IPS-NIHi7 (cell line): ENCODE results near the gene PPP1R17.

ENCODE experiments used
- DNase-seq: peaks from one replicate; pipeline ENCODE4 v3.0.0; 2012; ENCODE audit warnings: mixed read lengths; ENCODE audit errors: extremely low spot score

The PPP1R17 gene

DNA sequence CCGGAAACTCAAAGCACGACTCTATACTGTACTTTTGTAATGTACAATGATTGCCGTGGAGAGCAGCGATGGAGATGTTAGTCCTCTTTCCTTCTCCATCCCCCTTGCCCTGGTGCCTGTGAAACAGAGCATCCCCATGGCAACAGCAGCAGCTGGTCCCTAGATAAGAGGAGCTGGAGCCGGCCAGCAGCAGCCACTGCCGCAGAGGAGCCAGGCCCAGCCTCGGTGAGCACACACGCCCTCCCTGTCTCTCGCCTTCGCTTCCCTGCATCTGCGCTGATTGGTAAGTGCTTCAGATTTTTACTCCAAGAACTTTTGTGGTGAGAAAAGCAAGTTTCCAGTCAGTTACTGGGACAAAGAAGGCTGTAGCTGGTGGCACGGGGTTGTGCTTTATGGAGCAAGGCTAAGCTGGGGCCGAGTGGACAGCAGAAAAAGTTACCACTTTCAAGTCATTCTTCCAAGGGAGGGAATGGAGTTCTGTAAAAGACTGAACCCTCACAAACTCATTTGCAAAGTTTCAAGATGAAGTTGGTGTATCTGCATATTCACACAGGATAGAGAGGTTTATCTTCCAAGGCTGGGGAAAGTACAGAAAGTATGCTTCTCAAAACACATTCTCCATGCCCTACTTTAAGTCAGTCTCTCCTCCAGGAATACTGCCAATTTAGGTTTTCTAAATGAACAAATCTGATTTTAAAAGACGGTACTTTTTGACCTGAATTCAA lies at the start of gene PPP1R17:
PPP1R17 (plus strand) TSS at position 192 of the 725 bp plus-strand sequence. CDS start 5,227 bp downstream, outside the sequence.
- peak; percentile 78 for DNase-seq

DNA sequence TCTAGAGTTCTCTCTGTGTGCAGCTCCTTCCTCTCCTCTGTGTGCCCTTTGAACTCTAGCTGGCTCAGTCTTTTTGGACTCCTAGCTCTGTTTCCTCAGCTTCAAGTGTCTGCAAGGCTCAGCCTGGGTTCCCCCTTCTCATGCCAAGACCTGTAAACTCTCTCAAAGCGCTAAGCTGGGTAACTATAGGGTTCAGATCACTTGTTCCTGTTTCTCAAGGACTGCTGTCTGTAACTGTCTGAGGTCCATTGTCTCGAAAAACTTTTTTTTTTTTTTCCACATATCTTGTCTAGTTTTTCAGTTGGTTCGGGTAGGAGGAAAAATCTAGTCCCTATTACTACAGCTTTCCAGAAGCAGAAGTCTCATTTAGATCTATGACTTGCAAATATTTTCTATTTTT lies 46.6 kb upstream of the PPP1R17 start:
- no peak for DNase-seq

GRCh38 chr7:31642681-31643115 lies 44.3 kb upstream of the PPP1R17 start:
- DNase-seq: no peak

- no peak for DNase-seq
Observed at GRCh38 chr7:31646942-31647341, 40.1 kb upstream of the PPP1R17 start.

- no peak for DNase-seq
Observed at GRCh38 chr7:31647511-31647910, 39.5 kb upstream of the PPP1R17 start.

DNA sequence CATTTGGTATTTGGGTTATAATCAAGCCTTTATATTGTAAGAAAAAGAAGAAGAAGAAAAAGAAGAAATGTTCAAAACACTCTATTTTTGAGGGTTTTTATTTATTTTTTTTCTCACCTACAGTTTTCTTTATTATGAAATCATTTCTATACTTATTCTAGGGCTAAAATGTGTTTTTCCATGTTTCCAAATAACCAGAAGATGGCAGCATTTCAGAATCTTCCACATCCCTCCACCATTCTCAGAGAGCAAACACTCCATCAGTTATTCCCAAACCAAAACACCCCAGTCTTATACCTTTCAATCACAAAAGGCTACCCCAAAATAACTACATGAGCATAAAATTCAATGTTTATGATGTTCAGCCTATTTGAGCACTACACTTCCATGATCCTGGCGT lies 38.7 kb upstream of the PPP1R17 start:
- DNase-seq: no peak

GRCh38 chr7:31648880-31649279 lies 38.1 kb upstream of the PPP1R17 start:
- no peak for DNase-seq

DNA sequence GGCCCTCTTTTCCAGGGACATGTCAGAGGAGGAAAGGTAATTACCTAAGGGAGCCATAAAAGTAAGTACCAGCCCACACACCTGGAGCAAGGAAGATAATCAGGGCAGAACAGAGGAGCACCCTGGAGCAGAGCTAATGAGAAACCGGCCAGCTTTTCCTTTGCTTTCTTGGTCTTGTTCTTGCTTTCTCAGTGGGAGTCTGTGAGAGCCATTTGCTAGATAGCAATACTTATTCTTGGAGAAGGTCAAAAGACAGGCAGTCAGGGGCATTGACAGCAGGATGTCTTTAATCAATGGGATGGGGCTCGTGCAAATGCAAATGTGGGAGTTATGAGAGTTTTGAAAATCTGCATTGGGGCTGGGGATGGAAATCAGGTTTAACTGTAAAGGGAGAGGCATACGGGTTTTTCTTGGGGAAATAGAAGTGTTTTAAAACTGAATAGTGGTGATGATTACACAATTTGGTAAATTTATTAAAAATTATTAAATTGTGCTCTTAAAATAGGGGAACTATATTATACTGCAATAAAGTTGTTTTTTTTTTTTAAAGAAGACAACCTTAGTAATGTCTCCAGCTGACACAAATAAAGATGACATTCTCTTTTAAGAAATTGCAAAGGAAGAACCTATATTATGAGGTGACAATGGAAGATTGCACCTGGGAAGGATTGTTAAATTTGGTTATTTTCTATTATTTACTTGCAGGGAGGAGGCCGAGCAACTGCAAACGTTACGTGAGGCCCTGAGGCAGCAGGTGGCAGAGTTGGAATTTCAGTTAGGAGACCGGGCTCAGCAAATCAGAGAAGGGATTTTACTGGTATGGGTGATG lies 35.6 kb upstream of the PPP1R17 start:
- DNase-seq: peak; percentile 44

- DNase-seq: no peak
Observed at GRCh38 chr7:31652063-31652326, 35.0 kb upstream of the PPP1R17 start.

DNA sequence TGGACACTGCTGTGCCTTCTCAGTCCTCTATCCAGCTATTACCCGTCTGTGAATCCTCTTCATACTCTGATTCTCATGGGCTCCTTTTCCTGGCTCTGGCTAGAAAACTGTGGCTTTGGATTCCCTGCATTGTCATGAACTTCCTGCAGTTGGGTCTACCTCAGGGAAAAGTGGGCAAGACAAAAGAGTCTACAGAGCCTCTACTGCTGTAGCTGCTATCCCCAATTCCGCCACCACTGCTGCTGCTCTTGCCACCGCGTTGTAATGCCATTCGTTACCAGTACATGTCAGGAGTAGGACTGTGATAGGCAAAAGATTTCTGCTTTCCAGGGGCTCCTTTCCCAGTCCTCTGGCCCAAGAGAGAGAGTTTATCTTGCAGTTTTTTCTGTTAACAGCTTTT lies 23.9 kb upstream of the PPP1R17 start:
- DNase-seq: peak; percentile 73

- DNase-seq: no peak
Observed at GRCh38 chr7:31664890-31665289, 22.1 kb upstream of the PPP1R17 start.

GRCh38 chr7:31665546-31665945 lies 21.5 kb upstream of the PPP1R17 start:
- no peak for DNase-seq

- DNase-seq: no peak
Observed at GRCh38 chr7:31669461-31669860, 17.6 kb upstream of the PPP1R17 start.

- no peak for DNase-seq
Observed at GRCh38 chr7:31679574-31680305, 7.3 kb upstream of the PPP1R17 start.

DNA sequence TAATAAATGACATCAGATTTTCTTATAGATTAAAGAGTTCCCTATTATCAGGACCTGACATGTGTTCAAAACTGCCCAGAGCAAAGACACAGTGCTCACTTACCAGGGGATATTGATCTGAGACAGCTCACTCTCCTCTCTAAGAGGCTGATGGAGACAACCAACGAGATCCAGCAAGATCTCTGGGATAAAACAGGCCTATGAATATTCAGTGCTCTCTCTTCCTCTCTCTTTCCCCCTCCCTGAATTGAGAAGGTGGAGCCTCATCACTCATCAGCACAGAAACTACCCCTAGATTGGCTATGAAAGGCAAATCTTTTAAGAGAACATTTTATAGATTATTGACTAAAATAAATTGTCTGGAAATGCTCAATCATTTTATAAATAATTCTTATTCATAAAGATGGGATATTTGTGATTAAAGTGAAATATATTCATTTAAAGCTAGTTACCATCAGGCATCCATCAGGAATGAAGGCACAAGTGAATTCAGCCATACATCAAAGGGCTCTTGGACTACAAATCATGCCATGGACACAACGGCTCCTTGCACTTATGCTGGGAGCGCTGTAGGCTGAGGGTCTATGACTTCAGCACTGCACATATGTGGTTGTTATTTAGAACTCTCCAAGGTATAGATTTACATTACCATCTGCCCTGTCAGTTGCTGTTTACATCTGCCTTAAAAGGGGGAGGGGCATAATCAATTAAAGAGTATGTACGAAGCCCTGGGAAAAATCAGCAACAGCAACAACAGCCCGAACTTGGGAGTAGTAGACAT lies 3.4 kb upstream of the PPP1R17 start:
- DNase-seq: peak; percentile 18

DNA sequence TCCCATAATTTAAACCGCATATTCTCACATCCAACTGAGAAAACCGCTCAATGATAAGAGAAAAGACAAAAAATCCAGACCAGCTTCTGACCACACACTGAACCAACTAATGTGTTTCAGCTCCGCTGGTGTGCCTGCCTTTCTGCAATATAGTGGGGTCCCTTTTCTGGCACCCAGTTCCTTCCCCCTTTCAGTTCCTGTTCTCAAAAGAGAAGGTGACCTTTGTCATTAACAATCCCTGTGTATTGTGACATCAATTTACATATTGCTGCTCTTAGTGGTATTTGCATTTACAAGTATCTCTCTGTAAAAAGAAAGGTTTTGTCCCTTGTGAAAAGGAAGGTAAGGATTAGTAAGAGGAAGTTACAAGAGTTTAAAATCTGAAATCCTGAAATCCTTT lies 1.4 kb downstream of the PPP1R17 start:
- DNase-seq: no peak

GRCh38 chr7:31688996-31689395 lies 2.0 kb downstream of the PPP1R17 start:
- DNase-seq: no peak

- DNase-seq: no peak
Observed at GRCh38 chr7:31690935-31691334, 3.9 kb downstream of the PPP1R17 start.

DNA sequence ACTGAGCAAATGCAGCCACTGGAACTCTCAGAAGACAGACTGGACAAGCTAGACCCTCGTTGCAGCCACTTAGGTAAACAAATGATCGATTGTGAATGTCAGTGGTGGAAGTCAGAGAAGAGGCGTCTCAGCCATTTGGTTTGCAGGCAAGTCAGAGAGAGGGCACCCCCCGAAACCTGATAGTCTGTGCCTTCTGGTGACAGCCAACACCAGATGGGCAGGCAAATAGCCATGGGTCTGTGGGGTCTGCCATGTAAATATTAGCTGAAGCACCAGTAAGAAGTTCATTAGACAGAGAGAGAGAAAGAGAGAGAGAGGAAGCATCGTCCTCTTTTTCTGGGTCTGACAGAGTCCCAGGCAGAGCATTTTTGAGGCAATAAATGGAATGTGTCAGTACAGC lies 5.4 kb downstream of the PPP1R17 start:
- no peak for DNase-seq

- DNase-seq: no peak
Observed at GRCh38 chr7:31692871-31693270, 5.9 kb downstream of the PPP1R17 start.

GRCh38 chr7:31695859-31696614 lies 9.0 kb downstream of the PPP1R17 start:
- no peak for DNase-seq
